SIG-M5 treated with dmso at 0.1 percent for 504 hours (cell line): Measurements from ENCODE around the gene GPBP1.
A peak's percentile ranks its signal among the peaks of the same experiment; 100 is the strongest.
"Not testable (repeated sequence)": the region's sequence is repeated elsewhere in the genome, so short reads cannot be mapped to it uniquely, and the experiment has no call there.

Source experiments
- DNase-seq: peaks from one replicate; lab custom pipeline; 2025; ENCODE audit not compliant: unreplicated experiment; lab: John Stamatoyannopoulos, UW

Gene GPBP1

GRCh38 chr5:57276353-57276752 lies 102.5 kb downstream of the GPBP1 start:
- no peak for DNase-seq

GRCh38 chr5:57277085-57277484 lies 103.2 kb downstream of the GPBP1 start:
- peak; percentile 6 for DNase-seq

DNA sequence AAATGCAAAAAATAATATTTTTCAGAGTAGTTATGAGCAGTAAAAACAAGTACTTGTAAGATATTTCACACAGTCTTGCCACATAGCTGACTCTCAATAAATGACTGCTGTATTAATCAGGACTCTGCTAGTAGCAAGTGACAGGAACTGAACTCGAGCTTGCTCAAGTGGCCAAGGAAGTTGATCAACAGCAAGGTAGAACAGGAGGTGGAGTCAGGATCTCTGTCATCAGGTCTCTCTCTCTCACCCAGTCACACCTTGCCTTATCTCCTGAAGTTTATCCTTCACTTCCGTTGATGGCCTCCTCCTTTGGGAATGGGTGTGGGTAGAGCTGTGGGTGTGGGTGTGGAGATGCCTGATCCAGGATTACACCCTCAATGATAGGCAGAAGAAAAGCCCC lies 107.0 kb downstream of the GPBP1 start:
- DNase-seq: no peak

- not testable (repeated sequence) for DNase-seq
These were observed 111.2 kb downstream of the GPBP1 start for GRCh38 chr5:57285084-57285483.

DNA sequence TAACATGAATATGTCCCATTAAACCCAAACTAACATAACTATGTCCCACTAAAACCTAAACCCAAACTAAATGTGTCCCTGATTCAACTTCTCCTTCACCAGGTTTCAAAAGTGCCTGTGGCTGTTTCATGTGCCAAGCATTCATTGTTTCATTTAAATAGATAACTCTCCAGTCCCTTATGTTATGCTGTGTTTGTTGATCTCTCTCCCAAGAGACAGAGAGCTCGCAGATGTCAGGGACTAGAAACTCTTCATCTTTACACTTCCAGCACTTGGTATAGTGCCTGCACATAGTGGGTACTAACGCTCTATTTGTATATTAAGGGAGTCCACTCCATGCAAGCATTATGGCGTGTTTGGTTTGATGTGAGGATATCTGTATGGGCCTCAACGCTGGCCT lies 118.0 kb downstream of the GPBP1 start:
- no peak for DNase-seq

DNA sequence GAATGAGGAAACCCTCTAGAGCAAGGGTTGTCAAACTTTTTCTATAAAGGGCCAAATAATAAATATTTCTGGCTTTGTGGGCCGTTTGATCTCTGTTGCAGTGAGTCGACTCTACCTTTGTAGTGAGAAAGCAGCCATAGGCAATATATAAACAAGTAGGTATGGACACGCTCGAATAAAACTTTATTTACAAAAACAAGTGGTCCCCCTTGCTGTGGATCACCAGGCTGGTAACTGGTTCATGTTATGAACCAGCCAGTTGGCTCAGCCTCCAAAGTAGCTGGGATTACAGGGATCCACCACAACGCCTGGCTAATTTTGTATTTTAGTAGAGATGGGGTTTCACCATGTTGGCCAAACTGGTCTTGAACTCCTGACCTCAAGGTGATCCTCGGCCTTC lies 118.5 kb downstream of the GPBP1 start:
- DNase-seq: no peak

DNA sequence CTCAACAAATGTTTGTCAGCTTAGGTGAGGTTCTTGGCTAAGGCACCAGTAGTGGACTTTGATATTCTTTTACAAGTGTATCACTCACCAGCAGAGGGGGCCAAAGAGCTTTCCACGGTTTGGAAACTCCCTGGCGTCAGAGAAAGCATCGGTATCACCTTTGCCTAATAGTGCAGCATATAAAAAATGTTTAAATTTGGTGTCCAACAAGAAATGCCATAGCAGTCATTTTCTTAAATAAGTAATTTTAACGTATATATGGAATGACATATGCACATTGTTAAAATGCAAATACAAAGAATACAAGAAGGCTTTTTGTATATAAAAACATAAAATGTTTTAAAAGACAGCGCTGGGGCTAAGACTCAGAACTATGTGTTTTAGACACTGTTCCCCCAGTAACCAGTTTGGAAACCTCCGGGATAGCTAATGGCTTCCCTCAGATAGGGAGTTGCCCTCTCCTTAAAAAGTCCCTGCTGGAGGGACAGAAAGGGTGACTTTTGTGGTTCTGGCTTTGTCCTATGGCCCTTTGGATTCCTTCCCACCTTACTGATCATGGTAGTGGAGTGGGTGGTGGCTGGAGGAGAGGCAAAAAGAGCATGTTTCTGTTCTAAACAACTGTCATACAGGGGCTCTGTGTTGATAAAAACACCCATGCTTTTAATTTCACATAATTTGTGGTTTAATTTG lies 124.6 kb downstream of the GPBP1 start:
- DNase-seq: peak; percentile 82

- peak; percentile 51 for DNase-seq
These were observed 125.2 kb downstream of the GPBP1 start for GRCh38 chr5:57298985-57299491.

- peak; percentile 24 for DNase-seq
These were observed 126.1 kb downstream of the GPBP1 start for GRCh38 chr5:57299986-57300385.

- DNase-seq: peak; percentile 8
These were observed 128.3 kb downstream of the GPBP1 start for GRCh38 chr5:57302164-57302563.

DNA sequence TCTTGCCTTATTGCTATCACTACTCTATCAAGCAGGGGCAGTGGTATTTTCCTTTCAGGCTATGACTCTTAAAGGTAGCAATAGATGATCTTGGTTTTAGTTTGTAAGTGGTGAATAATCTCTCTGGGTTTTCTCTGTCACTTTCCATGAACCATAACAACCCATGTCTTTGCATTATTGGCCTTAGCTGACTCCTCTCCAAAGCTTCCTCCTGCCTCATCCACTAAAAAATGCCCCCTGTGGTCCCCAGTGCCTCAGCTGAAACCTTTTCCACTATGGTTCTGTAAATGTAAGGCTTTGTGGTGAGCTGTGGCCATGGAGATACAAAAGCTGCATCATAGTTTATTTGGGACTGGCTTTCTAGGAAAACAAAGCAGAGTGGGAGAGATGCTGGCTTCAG lies 128.8 kb downstream of the GPBP1 start:
- no peak for DNase-seq

GRCh38 chr5:57303985-57304384 lies 130.1 kb downstream of the GPBP1 start:
- no peak for DNase-seq

GRCh38 chr5:57304931-57305330 lies 131.1 kb downstream of the GPBP1 start:
- DNase-seq: no peak

- DNase-seq: no peak
These were observed 132.5 kb downstream of the GPBP1 start for GRCh38 chr5:57306359-57306758.

DNA sequence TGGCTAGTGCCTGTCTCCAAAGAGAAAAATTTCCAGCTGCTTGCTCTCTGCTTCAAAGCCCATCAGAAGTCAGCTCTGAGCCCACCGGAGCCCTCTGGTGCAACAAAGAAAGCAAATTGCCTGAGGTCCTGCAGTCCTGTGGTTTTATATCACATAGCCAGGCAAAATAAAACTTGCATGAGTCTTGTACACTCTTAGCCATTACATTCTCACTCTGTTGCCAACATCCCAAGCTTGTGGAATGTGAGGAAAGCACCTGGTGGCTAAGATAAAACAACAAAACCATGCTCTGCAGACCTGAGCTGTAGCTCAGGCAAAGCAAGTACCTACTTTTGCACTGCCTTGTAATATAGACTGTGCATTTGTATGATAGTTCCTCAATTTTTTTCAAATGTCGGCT lies 133.7 kb downstream of the GPBP1 start:
- no peak for DNase-seq

- not testable (repeated sequence) for DNase-seq
These were observed 135.2 kb downstream of the GPBP1 start for GRCh38 chr5:57309022-57309421.

DNA sequence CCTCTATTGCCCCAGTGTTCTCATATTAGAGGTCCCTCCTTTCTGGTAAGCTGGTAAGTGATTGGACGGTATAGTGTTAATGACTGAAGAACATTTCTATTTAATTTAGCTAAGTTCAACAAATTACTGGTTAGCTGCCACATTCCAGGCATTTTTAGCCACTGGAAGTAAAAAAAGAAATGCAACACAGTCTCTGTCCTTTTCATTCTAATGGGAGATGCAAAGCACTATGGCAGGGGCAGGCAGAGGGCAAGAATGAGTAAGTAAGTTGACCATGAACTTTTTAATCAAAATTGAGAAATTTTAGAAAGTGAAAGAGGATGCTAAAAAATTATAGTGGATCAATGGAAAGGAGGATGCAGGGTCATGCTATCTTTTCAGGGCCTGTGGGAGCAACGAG lies 137.4 kb downstream of the GPBP1 start:
- no peak for DNase-seq

GRCh38 chr5:57311921-57312735 lies 138.3 kb downstream of the GPBP1 start:
- no peak for DNase-seq

DNA sequence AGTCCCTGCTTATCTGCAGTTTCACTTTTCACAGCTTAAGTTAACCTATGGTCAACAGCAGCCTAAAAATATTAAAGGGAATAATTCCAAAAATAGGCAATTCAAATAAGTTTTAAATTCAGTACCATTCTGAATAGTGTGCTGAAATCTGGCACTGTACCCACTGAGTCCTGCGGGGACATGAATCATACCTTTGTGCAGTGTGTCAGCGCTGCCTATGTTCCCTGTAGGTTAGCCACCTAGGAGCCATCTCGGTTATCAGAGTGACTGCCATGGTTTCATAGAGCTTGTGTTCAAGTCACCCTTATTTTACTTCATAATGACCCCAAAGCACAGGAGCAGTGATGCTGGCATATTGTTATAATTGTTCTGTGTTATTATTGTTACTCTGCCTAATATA lies 139.9 kb downstream of the GPBP1 start:
- no peak for DNase-seq
